ENCODE data around the gene FAM83B.
"Not testable (repeated sequence)": the region's sequence is repeated elsewhere in the genome, so short reads cannot be mapped to it uniquely, and the experiment has no call there.

Gene FAM83B

DNA sequence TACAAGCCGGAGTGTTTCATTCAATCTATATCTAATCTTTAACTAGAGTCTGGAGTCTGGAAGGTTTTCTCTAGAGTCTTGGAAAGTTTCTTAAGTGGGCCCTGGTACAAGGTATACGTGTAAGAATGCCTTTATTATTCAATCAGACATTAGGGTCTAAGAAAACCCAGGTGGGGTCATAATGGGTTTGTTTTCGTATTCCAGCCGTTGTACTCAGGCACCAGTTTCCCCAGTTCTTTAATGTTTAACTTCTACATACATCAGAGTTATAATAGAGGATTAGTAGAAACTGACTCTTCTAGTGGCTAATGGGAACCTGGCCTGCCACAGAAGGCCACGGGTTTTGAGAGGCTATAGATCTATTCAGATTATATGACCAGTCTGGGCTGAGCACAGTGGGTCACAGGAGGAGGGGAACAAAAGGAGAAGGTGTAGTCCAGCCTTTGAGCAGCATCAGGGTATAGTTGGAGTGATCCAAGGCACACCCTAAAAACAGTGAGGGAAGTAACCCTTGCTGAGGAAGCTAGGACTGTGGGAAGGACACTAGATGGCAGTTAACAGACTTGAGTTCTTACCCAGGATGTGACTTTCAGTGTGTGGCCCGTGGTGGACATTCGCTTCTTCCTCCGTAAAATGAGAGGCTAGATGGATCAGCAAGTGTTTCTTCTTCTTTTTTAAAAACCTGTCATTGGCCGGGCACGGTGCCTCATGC lies 15.5 kb downstream of the FAM83B start:
- DNase-seq (ENCODE audit: low spot score) = no peak

GRCh38 chr6:54864272-54864671 lies 17.7 kb downstream of the FAM83B start:
- no peak for DNase-seq (ENCODE audit: low spot score)

DNA sequence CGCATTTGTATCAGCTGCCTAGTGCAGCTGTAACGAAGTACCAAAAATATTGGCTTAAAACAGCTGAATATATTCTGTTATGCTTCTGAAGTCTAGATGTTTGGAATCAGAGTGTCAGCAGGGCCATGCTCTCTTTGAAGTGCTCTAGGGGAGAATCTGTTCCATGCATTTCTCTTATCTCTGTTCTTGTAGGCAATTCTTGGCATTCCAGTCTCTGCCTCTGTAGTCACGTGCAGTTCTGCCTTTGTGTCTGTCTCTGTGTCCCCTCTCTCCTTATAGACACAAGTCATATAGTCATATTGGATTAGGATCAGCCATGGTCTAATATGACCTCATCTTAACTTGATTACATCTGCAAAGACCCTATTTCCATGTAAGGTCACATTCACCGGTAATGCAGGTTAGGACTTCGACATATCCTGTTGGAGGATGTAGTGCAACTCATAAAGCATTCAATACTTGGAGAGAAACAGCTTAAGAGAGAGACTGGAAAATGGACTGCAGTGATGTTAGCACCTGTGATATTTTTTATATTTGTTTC lies 18.6 kb downstream of the FAM83B start:
- no peak for DNase-seq (ENCODE audit: low spot score)

GRCh38 chr6:54868556-54868955 lies 22.0 kb downstream of the FAM83B start:
- no peak for DNase-seq (ENCODE audit: low spot score)

DNA sequence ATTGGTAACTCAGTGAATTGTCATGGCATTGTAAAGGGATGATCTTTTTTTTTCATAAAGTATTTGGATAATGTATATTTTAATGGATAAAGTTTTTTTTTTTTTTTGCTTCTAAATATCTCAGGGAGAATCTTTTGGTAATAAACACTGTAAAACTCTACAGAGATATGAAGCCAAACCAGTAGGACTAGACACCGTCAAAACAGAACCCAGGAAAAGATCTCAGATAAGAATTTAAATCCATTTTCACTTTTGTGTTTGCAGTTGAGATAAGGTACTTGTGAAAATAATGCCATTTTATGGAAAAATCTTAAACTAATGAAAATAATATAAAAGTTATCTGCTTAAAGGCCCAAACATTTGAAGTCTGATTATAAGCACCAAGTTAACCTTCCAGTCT lies 27.0 kb downstream of the FAM83B start:
- no peak for DNase-seq (ENCODE audit: low spot score)

DNA sequence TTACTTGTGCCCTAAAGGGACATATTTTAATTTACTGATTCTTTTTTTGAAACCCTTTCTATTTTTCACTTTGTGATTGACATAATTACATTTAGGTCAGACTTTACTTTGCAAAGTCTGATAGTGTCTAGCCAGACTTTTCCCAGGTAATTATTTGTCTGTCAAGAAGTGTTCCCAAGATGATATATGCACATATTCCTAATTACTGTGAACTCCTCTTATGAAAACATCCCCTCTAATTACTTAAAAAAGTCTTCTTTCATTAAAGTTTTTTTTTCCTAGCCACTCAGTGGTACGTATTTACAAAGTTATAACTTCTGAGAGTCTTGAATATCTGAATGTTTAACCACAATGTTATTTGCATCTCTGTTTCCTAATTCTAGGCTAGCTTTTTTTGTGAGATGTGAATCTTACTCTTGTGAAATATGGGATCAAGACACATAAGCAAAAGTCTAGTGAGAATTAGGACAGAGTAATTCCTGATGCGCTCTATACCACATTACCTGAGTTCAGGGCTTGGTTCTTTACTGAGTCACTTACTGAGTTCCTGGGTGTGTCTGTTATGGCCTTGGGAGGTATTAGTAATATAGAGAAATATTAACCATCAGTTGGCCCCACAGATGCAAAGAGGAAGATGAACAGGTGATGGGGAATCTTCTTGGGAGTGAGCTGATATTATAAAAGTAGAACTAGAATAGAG lies 27.9 kb downstream of the FAM83B start:
- DNase-seq (ENCODE audit: low spot score) = no peak

GRCh38 chr6:54875539-54875938 lies 29.0 kb downstream of the FAM83B start:
- no peak for DNase-seq (ENCODE audit: low spot score)

GRCh38 chr6:54876365-54876764 lies 29.8 kb downstream of the FAM83B start:
- DNase-seq (ENCODE audit: low spot score) = no peak

GRCh38 chr6:54876871-54877270 lies 30.3 kb downstream of the FAM83B start:
- DNase-seq (ENCODE audit: low spot score) = no peak

GRCh38 chr6:54877713-54878317 lies 31.2 kb downstream of the FAM83B start:
- DNase-seq (ENCODE audit: low spot score) = no peak

DNA sequence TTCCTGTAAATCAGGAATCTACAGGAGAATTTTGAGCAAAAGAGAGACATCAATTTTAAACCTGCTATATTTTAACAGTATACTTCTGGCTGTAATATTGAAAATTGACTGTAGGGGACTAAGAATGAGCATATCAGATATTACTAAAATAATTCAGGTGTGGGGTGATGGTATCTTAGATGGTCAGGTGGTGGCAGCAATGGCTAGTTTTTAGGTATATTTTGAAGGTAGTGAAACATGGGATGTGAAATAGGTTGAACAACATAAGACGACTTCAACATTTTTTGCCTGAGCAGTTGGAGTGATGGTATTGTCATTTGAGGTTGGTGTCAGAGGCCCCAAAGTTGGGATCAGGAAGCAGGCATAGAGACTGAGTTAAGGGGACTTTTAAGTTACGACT lies 32.1 kb downstream of the FAM83B start:
- DNase-seq (ENCODE audit: low spot score) = no peak

DNA sequence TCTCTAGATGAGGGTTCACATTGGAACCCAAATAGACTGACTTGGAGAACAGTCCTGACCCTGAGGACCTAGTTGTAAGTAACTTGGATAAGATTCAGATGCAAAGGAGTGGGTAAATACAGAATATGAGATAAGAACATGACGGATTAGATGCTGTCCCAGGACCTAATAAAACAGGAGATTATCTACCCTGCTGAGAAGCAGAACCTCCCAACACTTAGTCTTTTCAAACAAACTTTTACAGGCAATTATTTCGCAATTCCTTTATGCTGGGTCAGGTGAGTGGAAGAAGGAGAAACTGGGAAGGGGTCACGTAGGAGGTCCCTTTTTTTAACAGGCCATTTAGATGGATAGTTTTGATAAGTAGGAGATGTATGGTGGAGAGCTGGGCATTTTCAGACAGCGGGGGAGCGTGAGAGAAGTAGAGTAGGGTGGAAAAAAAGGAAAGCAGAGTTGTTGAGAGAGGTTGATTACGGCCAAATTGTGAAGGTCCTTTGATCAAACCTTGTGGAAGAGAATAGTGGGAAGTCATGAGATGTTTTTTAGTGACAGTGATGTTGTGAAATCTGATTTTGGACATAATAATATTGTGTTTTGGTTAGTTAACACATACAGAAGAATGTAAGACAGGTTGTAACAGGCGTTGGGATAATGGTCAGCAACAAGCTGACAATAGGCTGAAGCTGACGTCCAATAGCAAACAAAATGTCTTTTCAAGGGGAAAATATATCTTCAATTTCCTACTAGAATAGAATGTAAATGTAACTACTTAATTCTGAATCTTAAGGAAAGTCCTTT lies 32.8 kb downstream of the FAM83B start:
- no peak for DNase-seq (ENCODE audit: low spot score)

- DNase-seq (ENCODE audit: low spot score) = no peak
Observed at GRCh38 chr6:54881067-54881730, 34.6 kb downstream of the FAM83B start.

DNA sequence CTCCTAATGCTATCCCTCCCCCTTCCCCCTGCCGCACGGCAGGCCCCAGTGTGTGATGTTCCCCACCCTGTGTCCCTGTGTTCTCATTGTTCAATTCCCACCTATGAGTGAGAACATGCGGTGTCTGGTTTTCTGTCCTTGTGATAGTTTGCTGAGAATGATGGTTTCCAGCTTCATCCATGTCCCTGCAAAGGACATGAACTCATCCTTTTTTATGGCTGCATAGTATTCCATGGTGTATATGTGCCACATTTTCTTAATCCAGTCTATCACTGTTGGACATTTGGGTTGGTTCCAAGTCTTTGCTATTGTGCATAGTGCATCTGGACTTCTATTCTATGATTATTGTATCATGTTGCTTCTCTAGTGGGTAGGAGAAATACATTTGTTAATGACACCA lies 35.3 kb downstream of the FAM83B start:
- DNase-seq (ENCODE audit: low spot score) = not testable (repeated sequence)

DNA sequence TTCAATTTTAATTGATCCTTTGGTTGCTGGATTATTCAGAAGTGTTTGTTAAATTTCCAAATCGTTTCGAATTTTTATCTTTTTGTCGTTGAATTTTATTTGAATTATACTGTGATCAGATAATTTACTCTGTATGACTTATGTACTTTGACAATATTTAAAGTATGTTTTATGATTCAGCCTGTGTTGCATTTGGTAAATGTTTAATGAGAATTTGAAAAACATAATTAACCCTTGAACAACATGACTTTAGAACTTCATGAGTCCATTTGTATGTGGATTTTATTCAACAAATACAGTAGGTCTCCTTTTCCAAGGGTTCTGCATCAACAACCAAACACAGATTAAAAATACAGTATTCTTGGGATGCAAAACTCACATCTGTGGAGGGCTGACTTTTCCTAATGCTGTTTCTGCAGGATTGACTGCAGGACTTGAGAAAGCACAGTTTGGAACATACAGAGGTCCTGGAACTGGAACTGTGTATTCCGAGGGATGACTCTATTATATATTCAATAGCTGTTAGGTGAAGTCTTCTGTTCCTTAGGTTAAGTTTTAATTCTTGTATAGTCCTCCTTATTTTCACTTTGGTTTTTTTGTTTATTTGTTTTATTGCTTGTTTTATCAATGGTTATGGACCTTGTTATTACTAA lies 40.5 kb downstream of the FAM83B start:
- no peak for DNase-seq (ENCODE audit: low spot score)

DNA sequence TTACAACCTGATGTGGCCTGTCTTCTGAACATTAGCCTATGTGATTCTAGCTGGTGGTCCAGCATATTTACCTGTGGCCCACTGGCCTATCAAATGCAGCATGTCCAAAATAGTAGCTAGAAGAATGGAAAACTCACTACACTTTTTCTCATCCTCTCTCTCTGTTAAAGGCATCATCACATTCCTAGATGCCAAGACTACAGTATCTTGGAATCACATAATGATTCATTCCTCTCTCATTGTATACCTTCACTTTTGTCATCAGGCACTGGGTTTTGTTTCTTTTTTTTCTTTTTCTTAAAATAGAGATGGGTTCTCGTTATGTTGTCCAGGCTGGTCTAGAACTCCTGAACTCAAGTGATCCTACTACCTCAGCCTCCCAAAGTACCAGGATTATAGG lies 45.0 kb downstream of the FAM83B start:
- no peak for DNase-seq (ENCODE audit: low spot score)

GRCh38 chr6:54892831-54893230 lies 46.3 kb downstream of the FAM83B start:
- no peak for DNase-seq (ENCODE audit: low spot score)

- DNase-seq (ENCODE audit: low spot score) = no peak
Observed at GRCh38 chr6:54893818-54894217, 47.2 kb downstream of the FAM83B start.

- no peak for DNase-seq (ENCODE audit: low spot score)
Observed at GRCh38 chr6:54896302-54896701, 49.7 kb downstream of the FAM83B start.

- no peak for DNase-seq (ENCODE audit: low spot score)
Observed at GRCh38 chr6:54897462-54898189, 51.1 kb downstream of the FAM83B start.

GRCh38 chr6:54898767-54899166 lies 52.2 kb downstream of the FAM83B start:
- no peak for DNase-seq (ENCODE audit: low spot score)

Measured in CD4-positive, alpha-beta T cell treated with Interleukin-15 for 4 hours (primary cell).